OCI-LY1 (cell line): ENCODE results near the gene SLC37A1.

Source experiments
- H2AFZ ChIP-seq: fragments of 200-600 bp; sonication (generic), shearing (Covaris generic); 2 replicates; pipeline ENCODE4 v1.6.0; 2014; ENCODE audit warnings: antibody characterized with exemption, mild to moderate bottlenecking, low read length
- H3F3A ChIP-seq: fragments of 200-600 bp; sonication (generic), shearing (Covaris generic); 2 replicates; pipeline ENCODE4 v1.6.0; 2014; ENCODE audit warnings: mild to moderate bottlenecking, antibody characterized with exemption, low read length, moderate library complexity; ENCODE audit not compliant: insufficient read depth
- H3K27ac ChIP-seq: fragments of 200-600 bp; sonication (generic); 2 replicates; pipeline ENCODE4 v1.5.1; 2014; ENCODE audit warnings: low read length, mixed run types, mild to moderate bottlenecking, low read depth; ENCODE audit not compliant: poor library complexity, severe bottlenecking
- H3K27me3 ChIP-seq: fragments of 200-600 bp; sonication (generic); 2 replicates; pipeline ENCODE4 v1.6.0; 2014; ENCODE audit warnings: antibody characterized with exemption, mild to moderate bottlenecking, low read length, moderate library complexity; ENCODE audit not compliant: insufficient read depth
- H3K36me3 ChIP-seq: fragments of 200-600 bp; sonication (generic); 2 replicates; pipeline ENCODE4 v1.6.1; 2014; ENCODE audit warnings: mild to moderate bottlenecking, antibody characterized with exemption, low read length, moderate library complexity, mixed read lengths; ENCODE audit not compliant: insufficient read depth
- H3K4me1 ChIP-seq: fragments of 200-600 bp; sonication (generic); 2 replicates; pipeline ENCODE4 v1.5.1; 2014; ENCODE audit warnings: mild to moderate bottlenecking, low read length, moderate library complexity; ENCODE audit not compliant: insufficient read depth, severe bottlenecking
- H3K4me2 ChIP-seq: fragments of 200-600 bp; sonication (generic), shearing (Covaris generic); 2 replicates; pipeline ENCODE4 v1.6.1; 2014; ENCODE audit warnings: low read length
- H3K4me3 ChIP-seq: fragments of 200-600 bp; sonication (generic); 2 replicates; pipeline ENCODE4 v1.5.1; 2014; ENCODE audit warnings: low read length, low read depth, mild to moderate bottlenecking, mixed read lengths; ENCODE audit not compliant: poor library complexity, severe bottlenecking
- H3K79me2 ChIP-seq: fragments of 200-600 bp; shearing (Covaris generic); 2 replicates; pipeline ENCODE4 v1.6.1; 2016; ENCODE audit warnings: mixed run types, low read length, mixed read lengths; ENCODE audit not compliant: insufficient read depth
- H3K9ac ChIP-seq: fragments of 200-600 bp; sonication (generic), shearing (Covaris generic); 2 replicates; pipeline ENCODE4 v1.6.1; 2014; ENCODE audit warnings: mild to moderate bottlenecking, low read length, mixed read lengths
- H3K9me2 ChIP-seq: fragments of 200-600 bp; sonication (generic), shearing (Covaris generic); 2 replicates; pipeline ENCODE4 v1.6.1; 2014; ENCODE audit warnings: low read depth, mild to moderate bottlenecking, low read length, mixed read lengths
- H3K9me3 ChIP-seq: fragments of 200-600 bp; shearing (Covaris generic); 2 replicates; pipeline ENCODE4 v1.6.1; 2014; ENCODE audit warnings: low read length, mixed read lengths
- H4K20me1 ChIP-seq: fragments of 200-600 bp; sonication (generic), shearing (Covaris generic); 2 replicates; pipeline ENCODE4 v1.6.0; 2016; ENCODE audit warnings: mild to moderate bottlenecking, low read length; ENCODE audit not compliant: insufficient read depth
- CTCF ChIP-seq: fragments of 200-600 bp; sonication (generic), shearing (Covaris generic); IDR thresholded peaks from 2 replicates; pipeline ENCODE4 v1.5.1; 2017; ENCODE audit warnings: mild to moderate bottlenecking, antibody characterized with exemption, low read length, moderate library complexity, mixed read lengths
- EZH2 ChIP-seq: fragments of 200-600 bp; sonication (generic), shearing (Covaris generic); IDR thresholded peaks from 2 replicates; pipeline ENCODE4 v1.8.0; 2017; ENCODE audit warnings: borderline replicate concordance, mixed run types, mild to moderate bottlenecking, antibody characterized with exemption, low read length, moderate library complexity, mixed read lengths

The SLC37A1 gene

GRCh38 chr21:42476388-42477331, 37.0 kb upstream of the SLC37A1 start:
- Histone ChIP-seq H3F3A (no peaks in the 10 kb centered on the region), H3K4me3 (no peak overlapping the region), H3K27ac (no peak overlapping the region), H2AFZ (no peak overlapping the region), H3K9me3 (no peaks in the 10 kb centered on the region), H3K4me1 (peaks cover 5% of the 10 kb centered on the region), H3K79me2 (no peaks in the 10 kb centered on the region), H4K20me1 (no peaks in the 10 kb centered on the region), H3K36me3 (no peaks in the 10 kb centered on the region; the same call in 1 of the 2 replicates), H3K9ac (no peak overlapping the region), H3K4me2 (no peak overlapping the region), H3K27me3 (peaks cover 6% of the 10 kb centered on the region; the same call in 1 of the 2 replicates), H3K9me2 (no peaks in the 10 kb centered on the region)
- TF ChIP-seq EZH2: no peak
- TF ChIP-seq CTCF: no peak

DNA sequence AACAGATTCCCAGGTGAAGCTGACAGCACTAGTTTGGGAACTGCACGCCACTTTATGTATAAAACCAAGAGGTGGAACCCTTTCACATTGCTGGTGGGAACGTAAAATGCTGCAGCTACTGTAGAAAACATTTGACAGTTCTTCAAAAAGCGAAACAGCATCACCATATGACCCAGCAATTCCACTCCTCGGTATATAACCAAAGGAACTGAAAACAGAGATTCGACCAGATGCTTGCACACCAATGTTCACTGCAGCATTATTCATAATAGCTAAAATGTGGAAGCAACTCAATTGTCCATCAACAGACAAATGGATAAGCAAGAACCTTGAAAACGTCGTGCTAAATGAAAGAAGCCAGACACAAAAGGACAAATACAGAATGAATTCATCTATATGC, 35.1 kb upstream of the SLC37A1 start:
- H3K79me2 ChIP-seq: no peaks in the 10 kb centered on the region
- no peak overlapping the region for H2AFZ ChIP-seq

GRCh38 chr21:42479582-42479981, 34.1 kb upstream of the SLC37A1 start:
- H3K4me2 ChIP-seq: no peak overlapping the region
- H3K9me2 ChIP-seq: no peaks in the 10 kb centered on the region
- H3K4me1 ChIP-seq: no peaks in the 10 kb centered on the region
- no peaks in the 10 kb centered on the region for H4K20me1 ChIP-seq
- H3K36me3 ChIP-seq: no peaks in the 10 kb centered on the region; the same call in 1 of the 2 replicates
- H3K27ac ChIP-seq: no peak overlapping the region
- H3K9ac ChIP-seq: no peak overlapping the region
- peaks cover 13% of the 10 kb centered on the region for H3K27me3 ChIP-seq
- H3K79me2 ChIP-seq: no peaks in the 10 kb centered on the region
- H3K9me3 ChIP-seq: no peaks in the 10 kb centered on the region
- TF ChIP-seq EZH2 (no peak), CTCF (no peak)
- H2AFZ ChIP-seq: no peak overlapping the region
- H3K4me3 ChIP-seq: no peak overlapping the region
- H3F3A ChIP-seq: no peaks in the 10 kb centered on the region

More for the DNA sequence above, 35.1 kb upstream of the SLC37A1 start:
- Histone ChIP-seq H3K9me3 (no peaks in the 10 kb centered on the region), H3K9ac (no peak overlapping the region), H4K20me1 (no peaks in the 10 kb centered on the region), H3K9me2 (no peaks in the 10 kb centered on the region), H3K27me3 (peaks cover 13% of the 10 kb centered on the region), H3K4me1 (no peaks in the 10 kb centered on the region), H3K27ac (no peak overlapping the region), H3K4me3 (no peak overlapping the region), H3F3A (no peaks in the 10 kb centered on the region), H3K4me2 (no peak overlapping the region), H3K36me3 (no peaks in the 10 kb centered on the region; the same call in 1 of the 2 replicates)
- TF ChIP-seq EZH2: no peak
- no peak for TF ChIP-seq CTCF
